Left hindlimb (tissue), 1 donor: Measurements from ENCODE around the gene PPP1R12C.

Experiments used
- DNase-seq: peaks from one replicate; pipeline ENCODE4 v3.0.0-alpha.2; 2018

The PPP1R12C gene

DNA sequence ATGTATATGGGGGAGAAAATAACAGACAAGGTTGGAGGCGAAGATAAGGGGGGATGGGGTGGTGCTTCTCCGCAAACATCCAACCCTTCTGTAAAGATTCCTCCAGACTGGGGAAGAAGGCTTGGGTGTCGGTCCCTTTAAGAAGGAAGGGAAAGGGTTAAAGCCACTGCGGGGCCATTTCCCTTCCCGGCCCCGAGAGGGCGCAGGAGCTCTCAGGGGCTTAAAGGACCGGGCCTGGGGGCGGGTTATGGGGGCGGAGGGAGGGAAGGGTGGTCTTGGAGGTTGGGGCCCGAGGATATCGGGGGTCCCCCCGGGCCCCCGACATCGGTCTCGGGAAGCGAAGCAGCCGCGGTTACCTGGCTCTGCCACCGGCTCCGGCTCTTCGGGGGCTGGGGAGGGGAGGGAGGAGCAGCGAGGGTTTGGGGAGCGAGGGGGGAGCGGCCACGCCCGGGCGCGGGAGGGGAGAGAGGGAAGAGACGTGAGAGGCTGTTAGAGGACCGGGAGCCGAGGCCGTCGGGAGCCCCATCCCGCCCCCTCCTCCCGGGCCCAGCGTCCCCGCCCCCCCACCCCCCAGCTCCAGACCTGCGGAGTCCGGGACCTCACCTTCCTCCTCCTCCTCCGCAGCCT lies 28.8 kb upstream of the PPP1R12C start:
- DNase-seq, result no peak

DNA sequence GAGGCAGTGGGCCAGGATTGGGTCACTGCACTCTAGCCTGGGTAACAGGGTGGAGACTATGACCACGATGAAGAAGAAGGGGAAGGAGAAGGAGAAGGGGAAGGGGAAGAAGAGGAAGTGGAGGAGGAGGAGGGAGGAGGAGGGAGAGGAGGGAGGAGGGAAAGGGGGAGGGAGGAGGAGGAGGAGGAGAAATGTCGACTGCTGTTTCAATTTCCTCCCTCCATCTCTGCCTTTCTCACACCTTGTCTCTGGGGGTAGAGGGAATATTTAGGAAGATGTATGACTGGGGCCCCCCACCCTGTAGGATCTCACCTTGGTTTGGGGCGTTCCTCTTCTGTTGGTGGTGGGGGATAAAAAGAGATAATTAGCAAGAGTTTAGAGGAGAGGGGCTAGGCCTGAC lies 27.8 kb upstream of the PPP1R12C start:
- no peak for DNase-seq

DNA sequence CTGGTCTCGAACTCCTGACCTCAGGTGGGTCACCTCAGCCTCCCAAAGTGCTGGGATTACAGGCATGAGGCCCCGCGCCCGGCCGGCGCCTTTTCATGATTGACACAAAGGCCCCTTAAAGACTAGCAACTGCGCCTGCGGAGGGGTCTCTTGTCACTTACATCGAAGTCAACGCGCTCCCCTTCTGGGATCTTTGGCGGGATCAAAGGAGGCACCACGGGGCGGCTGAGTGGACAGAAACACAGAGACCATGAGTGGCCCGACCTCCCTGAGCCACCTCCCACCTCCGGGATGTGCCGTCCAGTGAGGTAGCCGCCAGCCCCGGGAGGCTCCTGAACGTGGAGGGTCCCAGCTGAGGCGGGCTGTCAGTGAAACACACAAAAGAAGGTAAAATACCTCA lies 24.3 kb upstream of the PPP1R12C start:
- DNase-seq, result no peak

DNA sequence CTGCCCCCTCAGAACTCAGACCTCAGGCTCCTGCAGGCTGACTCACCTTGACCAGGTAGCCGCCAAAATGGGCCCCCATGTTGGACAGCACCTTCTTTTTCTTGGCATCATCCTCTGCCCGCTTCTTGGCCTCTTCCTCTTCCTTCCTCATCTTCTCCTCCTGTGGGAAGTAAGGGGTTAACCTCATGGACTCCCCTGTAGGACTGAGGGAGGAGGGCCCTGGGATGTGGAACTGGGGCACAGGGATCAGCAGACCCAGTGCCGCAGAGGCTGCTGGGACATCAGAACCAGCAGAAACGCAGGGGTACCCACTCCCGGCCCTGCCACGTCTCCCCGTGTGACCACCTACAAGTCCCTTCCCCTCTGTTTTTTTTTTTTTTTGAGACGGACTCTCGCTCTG lies 20.5 kb upstream of the PPP1R12C start:
- no peak for DNase-seq

DNA sequence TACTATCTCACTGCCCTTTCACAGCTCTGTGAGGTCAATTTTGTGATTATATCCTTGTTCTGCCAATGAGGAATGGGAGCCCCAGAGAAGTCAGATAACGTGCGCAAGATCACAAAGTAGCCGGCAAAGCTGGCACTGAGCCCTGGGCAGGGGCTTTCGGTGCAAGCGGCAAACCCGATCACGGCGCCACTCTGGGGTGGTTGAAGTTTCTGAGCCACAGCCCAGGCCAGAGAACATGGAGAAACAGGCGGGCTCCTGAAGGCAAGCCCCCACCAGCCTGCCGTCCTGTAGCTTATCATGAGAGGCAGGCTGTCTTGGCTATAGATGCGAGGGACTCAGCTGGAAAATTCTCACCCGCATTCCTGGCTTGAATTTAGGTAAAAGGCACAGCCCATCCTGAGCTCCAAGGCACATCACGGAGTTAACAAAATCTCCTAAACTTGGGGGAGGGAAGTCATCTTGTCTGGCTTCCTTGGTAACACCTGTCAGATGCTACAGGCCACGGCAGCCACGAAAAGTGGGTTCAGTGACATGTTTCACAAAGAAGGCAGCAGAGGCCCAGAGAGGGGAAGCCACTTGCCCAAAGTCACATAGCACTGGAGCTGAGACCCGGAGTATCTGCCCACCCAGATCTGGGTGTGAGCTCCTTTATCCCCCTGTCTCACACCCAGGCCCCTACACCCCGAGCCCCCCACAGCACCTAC lies 19.1 kb upstream of the PPP1R12C start:
- DNase-seq, result no peak

GRCh38 chr19:55134736-55135135 lies 17.3 kb upstream of the PPP1R12C start:
- no peak for DNase-seq

GRCh38 chr19:55133639-55134444 lies 16.4 kb upstream of the PPP1R12C start:
- no peak for DNase-seq

GRCh38 chr19:55132453-55133129 lies 15.2 kb upstream of the PPP1R12C start:
- DNase-seq, result no peak

DNA sequence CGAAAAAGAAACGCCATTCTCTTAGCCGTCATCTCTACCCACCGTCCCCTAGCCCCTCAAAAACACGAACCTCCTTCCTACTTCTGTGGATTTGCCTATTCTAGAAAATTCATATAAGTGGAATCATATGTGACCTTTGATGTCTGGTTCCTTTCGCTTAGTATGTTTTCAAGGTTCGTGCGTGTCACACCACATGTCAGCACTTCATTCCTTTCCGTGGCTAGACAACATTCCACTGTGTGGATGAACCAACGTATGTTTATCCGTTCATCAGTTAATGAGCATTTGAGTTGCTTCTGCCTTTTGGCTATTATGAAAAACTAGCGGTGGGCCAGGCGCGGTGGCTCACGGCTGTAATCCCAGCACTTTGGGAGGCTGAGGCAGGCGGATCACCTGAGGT lies 14.0 kb upstream of the PPP1R12C start:
- DNase-seq, result no peak

- DNase-seq, result no peak
Measured at GRCh38 chr19:55119053-55119452, 1.6 kb upstream of the PPP1R12C start.

- DNase-seq, result no peak
Measured at GRCh38 chr19:55118401-55118991, 1.1 kb upstream of the PPP1R12C start.

GRCh38 chr19:55117663-55118391 lies 390 bp upstream of the PPP1R12C start:
- peak; percentile 99 for DNase-seq

- peak; percentile 71 for DNase-seq
Measured at GRCh38 chr19:55116232-55116858, 1.1 kb downstream of the PPP1R12C start.

DNA sequence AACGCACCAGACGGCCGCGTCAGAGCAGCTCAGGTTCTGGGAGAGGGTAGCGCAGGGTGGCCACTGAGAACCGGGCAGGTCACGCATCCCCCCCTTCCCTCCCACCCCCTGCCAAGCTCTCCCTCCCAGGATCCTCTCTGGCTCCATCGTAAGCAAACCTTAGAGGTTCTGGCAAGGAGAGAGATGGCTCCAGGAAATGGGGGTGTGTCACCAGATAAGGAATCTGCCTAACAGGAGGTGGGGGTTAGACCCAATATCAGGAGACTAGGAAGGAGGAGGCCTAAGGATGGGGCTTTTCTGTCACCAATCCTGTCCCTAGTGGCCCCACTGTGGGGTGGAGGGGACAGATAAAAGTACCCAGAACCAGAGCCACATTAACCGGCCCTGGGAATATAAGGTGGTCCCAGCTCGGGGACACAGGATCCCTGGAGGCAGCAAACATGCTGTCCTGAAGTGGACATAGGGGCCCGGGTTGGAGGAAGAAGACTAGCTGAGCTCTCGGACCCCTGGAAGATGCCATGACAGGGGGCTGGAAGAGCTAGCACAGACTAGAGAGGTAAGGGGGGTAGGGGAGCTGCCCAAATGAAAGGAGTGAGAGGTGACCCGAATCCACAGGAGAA lies 1.9 kb downstream of the PPP1R12C start:
- DNase-seq, result no peak

DNA sequence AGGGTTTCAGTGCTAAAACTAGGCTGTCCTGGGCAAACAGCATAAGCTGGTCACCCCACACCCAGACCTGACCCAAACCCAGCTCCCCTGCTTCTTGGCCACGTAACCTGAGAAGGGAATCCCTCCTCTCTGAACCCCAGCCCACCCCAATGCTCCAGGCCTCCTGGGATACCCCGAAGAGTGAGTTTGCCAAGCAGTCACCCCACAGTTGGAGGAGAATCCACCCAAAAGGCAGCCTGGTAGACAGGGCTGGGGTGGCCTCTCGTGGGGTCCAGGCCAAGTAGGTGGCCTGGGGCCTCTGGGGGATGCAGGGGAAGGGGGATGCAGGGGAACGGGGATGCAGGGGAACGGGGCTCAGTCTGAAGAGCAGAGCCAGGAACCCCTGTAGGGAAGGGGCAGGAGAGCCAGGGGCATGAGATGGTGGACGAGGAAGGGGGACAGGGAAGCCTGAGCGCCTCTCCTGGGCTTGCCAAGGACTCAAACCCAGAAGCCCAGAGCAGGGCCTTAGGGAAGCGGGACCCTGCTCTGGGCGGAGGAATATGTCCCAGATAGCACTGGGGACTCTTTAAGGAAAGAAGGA lies 2.8 kb downstream of the PPP1R12C start:
- DNase-seq, result no peak

DNA sequence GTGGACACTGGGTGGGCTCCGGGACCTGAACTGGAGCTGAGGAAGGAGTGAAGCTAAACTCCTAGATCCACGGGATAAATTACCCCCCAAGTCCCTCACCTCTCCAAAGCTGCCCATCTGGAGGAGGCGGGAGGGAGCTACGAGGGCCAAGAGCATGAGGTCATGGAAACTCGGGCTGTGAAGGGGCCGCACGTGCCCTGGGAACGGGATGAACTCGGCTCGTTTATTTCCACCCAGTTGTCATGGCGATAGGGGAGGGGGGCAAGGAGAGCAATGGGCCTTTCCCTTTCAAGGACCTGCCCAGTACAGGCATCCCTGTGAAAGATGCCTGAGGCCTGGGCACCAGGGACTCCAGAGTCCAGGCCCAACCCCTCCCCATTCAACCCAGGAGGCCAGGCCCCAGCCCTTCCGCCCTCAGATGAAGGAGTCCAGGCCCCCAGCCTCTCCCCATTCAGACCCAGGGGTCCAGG lies 3.8 kb downstream of the PPP1R12C start:
- DNase-seq, result peak; percentile 94

GRCh38 chr19:55112777-55113569 lies 4.5 kb downstream of the PPP1R12C start:
- peak; percentile 45 for DNase-seq

DNA sequence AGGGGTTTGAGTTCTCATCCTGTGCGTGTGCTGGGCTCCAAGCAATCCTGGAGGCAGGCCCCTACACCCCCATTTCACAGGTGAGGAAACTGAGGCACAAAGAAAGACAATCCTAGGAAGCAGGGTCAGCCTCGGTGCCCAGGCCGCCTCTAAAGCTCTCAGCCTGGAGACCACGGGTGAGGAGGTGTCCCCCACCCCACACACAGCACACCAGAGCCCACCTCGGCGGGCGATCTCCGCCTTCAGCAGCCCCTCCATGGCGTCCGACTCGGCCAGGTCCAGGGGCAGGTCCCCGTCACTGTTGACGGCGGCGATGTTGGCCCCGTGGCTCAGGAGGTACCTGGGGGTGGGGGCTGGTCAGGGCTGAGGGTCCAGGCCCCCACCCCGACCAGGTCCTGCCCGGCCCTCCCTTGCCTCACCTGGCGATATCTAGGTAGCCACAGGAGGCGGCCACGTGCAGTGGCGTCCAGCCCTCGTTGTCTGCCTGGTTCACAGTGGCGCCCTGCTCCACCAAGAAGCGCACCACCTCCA lies 5.1 kb downstream of the PPP1R12C start:
- DNase-seq, result no peak

- no peak for DNase-seq
Measured at GRCh38 chr19:55111238-55111831, 6.1 kb downstream of the PPP1R12C start.
